Right renal cortex interstitium (tissue), 3 donors: ENCODE data around the gene NADK. TPM values are rescaled to one million over a fixed set of nuclear protein-coding genes. Genes with fewer than 3 reads are reported as not detected.

Source experiments
- DNase-seq, 3 donors: peaks; one replicate each; pipeline ENCODE4 v3.0.0-alpha.2; 2013; ENCODE audit warnings: low read depth in 3 of 3, low spot score in 2 of 3
- polyA plus RNA-seq, 3 donors: library from polyadenylated mRNA; unstranded; fragments of 120-200 nt; gene quantifications; one replicate each; pipeline ENCODE4 v1.2.1, GENCODE V29; 2013; ENCODE audit not compliant: insufficient read length in 3 of 3

NADK gene
- polyA plus RNA-seq, 3 donors: 35.4 to 40.0 (median 39.3) TPM

DNA sequence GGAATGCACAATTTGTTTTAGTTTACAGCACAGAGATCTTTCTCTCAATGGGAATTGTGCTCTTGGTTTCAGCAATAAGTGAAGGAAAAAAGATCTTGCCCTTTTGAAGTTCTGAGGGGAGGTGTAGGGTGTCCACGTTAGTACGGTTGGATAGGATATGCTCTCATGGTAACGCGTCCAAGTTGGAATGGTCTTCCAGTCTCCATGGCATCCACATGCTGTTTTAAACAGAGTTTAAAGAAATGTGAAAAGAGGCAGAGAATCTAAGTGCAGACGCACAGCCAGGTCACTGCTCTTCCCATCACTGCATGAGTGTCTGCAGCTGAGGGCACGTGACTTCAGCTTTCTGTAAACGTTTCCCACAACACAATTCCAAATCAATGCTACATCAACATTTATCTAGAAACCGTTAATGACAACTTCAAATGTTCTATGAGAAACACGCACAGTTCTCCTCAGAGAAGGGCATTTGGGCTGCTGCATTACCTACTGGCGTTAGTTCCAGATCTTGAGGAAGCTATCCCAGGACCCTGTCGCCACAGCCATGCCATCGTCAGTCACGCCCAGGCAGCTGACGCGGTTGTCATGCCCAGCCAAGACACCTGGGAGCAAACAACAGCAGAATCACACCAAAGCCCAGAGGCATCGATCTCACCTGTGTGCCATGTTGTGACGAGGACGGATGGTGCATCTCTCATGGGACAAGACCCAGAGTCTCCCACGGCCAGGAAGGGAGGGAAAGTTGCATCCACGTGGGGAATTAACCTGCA is 8.8 kb upstream of the NADK start:
- no peak for DNase-seq

DNA sequence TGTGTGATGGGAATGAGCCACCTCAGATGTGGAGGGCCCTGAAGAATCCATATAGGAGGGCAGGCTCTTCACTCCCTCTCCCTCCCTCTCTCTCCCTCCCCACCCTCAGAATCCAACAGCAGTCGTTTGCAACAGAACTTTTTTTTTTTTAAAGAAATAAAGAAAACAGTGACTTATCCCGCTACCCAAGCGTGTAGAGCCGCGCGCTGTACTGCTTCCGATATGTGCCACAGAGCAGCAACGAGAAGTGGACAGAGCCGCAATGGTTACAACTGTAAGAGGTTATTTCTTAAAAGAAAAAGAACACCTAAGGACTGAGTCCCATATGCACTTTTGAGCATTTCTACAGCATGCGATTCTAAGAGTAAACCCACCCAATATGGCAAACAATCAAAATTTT is 7.4 kb upstream of the NADK start:
- DNase-seq: no peak

DNA sequence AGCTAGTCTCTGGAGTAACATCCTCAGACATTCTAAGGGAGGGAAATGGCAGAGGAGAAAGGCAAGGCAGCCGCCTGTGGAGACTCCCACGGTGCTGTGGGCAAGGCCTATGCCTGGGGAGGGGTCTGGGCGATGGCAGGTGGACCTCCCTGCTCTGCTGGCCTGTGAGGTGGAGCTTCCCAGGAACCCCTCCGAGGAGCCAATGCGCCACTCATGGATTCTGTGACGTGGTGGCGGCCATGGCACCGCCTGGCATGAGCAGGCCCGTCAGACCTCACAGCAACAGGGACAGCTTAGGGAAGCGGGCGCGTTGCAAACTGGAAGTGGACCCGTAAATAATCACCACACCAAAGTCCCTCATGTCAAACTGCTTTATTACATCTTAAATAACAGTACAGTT is 6.7 kb upstream of the NADK start:
- DNase-seq: no peak

DNA sequence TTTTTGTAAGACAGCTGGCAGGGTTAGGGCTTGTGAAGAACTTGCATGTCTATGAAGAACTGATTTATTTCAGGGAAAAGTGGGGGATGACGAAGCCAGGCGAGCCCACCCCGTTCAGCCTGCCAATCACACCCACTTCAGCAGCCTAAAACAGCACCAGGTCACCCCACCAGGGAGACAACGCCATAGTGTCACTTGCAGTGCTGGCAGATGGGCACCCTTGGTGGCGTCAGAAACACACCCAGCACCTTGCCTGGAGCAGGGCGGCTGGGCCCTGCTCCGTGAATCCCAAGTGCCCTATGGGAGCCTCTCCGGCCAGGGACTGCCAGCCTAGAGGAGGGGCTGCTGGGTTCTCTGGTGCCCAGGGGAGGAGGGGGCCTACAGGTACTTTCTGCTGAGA is 5.0 kb upstream of the NADK start:
- no peak for DNase-seq

DNA sequence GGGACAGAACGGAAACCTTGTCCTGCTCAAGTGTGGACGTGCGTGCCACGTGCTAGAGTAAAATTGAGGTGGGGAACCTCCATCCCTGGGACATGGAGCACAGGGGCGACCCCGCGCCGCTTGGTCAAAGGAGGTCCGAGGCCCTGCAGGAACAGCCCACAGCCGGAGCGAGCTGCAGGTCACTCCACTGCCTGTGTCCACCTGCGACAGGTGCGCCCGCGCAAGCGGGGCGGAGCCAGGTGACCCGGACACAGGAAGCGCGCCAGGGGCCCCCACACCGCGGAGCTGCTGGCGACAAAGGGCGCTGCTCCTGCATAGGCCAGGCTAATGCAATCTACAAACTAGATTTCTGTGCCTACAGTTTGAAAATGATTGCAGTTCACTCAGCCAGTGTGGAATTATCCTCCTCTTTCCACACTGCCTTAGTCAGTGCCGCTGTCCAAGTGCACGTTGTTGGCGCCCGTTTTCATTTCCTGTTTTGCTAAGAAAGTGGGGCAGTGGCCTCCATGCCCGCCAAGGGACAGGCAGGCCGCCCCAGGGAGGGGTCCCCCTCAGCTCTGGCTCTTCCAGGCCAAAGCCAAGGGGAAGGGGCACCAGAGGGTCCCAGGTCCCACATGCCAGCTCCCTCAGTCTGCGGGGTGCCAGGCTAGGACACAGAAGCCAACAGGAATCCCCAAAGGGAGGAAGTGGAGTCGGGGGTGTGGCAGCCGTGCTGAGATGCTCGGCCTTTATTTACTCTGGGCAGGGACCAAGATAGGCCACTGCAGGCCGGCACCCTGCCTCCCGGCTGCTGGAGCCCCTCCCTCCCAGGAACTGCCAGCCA is 4.3 kb upstream of the NADK start:
- no peak for DNase-seq

DNA sequence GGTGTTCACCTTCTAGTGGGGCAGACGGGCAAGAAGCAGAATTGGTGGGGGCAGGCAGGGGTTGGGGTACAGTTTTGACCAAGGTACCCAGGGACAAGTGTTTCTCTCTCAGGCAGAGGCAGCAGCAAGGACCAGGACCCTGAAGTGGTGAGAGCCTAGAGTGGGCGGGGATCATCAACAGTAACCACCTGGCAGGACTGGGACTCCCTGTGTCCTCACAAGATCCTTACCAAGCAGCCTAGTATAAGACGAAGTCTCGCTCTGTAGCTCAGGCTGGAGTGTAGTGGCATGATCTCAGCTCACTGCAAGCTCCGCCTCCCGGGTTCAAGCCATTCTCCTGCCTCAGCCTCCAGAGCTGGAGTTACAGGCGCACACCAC is 3.2 kb upstream of the NADK start:
- DNase-seq: no peak

DNA sequence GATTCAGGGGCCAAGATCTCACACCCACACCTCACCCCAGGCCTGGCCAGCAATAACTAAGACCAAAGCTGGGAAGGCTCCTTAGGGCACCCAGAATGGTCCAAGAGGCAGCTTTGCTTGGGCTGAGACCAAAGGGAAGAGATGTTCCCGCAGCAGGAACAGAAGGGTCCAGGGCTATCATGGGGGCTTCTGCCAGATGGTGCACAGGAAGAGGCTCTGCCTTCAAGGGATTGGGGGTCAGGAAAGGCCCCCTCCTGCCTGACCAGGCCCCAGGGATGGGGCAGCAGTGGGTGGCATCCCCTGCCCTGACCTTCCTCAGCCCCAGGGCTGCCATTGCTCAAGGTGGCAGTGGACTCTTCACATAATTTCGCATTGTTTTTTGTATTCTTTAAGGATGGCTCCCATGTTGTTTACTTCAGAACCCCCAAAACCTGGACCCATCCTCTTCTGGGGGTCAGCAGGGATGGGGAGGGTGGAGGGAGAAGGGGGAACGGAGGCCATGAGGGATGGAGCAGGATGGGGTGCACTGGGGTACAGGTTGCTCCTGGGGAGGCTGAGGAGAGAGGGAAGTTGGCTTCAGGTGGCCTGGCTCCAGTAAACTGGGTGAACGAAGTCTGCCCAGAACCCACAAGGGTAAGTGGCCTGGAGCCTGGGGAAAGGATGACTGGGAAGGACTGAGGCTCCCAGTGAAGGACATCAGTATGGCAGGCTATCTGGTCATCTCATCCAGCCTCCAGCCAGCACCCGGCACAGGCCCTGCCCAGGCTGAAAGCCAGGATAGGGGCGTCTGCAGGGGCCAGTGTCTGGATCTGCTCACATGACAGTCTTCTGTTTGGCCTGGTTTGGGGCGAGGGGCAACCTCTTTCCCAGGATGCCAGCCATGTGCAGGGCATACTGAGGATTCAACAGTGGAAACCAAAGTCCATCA is 2.6 kb upstream of the NADK start:
- no peak for DNase-seq

DNA sequence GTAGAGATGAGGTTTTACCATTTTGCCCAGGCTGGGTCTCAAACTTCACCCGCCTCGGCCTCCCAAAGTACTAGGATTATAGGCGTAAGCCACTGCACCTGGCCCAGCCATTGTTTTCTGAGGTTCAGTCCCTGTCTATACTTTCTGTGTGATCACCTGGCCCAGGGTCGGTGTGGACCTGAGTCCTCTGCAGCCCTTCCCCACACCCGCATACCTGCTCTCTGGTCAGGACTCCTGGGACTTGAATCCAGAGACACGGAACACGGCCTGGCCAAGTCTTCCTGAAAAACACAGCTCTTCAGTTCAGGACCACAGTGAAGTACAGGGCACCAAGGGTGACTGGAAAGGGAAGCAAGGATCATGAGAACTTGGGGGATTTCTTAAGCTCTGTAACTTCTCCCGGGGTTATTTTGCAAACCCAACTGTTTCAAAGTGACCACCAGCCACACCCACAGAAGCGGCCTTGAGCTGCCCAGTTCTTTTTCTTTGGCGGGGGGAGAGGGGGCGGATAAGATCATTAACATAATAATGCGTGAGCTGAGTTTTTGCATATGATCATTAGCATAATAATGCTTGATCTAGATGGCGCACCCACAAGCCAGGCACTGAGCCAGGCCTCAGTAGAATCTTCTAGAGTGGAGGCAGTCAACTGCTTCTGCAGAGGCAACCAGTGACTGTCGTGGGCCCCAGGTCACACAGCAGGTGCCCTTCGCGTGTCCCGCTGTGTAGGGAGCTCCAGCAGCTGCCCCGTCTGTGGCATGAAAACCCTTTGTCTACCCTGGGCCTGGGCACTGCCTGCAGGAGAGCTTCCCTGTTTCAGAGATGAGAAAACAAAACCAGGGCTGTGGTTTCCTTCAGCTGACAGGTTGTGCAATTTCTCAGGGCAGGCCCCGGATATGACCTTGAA is 1.7 kb upstream of the NADK start:
- no peak for DNase-seq

DNA sequence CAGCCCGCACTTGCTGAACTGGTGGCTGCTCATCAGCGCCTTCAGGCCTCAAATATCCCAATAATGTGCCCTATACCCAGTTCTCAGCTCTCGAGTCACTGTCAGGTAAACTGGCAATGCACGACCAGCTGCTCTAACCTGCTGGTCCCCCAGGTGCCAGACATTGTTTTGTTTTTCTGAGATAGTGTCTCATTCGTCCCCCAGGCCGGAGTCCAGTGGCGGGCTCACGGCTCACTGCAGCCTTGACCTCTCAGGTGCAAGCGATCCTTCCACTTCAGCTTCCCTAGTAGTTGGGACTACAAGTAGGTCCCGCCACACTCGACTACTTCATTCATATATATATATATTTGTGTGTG is 1.0 kb upstream of the NADK start:
- no peak for DNase-seq

DNA sequence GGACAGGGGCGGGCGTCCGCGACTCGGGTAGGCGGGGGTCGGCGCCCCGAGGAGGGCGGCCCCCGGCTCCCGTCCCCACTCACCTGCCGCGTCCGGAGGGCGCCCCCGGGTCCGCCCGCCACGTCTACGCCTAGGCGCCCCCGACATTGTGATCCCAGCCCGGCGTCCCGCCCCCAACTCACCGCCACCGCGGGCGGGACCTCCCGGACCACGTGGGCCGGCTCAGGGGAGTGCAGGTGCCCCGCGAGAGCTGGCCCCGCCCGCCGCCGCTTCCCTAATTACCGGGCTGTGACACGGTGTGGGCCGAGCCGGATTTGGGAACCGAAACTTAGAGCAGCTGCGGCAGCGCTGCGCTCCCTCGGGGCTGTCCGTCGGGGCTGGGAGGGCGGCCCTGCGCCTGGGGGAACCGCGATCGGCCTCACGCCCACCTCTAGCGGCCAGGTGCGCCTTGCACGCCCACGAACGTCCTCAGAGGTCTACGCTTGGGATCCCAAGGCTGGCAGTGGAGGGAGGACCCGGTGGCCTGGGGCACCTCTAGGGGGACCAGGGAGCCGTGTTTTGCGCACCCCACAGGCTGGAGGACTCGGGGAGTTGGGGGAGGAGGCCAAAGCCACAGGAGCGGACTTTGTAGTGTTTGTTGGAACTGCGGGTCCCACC is 521 bp upstream of the NADK start:
- DNase-seq: no peak

DNA sequence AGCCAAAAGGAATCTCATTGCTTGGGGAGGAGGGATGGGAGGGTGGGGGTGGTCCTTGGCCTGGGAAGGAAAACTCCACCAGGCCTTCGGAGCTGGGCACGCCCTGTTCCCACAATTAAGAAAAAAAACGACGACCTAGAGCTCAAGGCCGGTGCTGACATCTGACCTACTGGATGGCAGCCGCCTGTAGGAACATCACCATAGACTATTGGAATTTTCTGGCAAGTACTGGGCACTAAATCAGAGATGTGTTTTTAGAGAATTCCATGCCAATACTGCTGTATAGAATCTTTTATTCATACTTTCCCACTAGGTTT is 729 bp downstream of the NADK start:
- no peak for DNase-seq

DNA sequence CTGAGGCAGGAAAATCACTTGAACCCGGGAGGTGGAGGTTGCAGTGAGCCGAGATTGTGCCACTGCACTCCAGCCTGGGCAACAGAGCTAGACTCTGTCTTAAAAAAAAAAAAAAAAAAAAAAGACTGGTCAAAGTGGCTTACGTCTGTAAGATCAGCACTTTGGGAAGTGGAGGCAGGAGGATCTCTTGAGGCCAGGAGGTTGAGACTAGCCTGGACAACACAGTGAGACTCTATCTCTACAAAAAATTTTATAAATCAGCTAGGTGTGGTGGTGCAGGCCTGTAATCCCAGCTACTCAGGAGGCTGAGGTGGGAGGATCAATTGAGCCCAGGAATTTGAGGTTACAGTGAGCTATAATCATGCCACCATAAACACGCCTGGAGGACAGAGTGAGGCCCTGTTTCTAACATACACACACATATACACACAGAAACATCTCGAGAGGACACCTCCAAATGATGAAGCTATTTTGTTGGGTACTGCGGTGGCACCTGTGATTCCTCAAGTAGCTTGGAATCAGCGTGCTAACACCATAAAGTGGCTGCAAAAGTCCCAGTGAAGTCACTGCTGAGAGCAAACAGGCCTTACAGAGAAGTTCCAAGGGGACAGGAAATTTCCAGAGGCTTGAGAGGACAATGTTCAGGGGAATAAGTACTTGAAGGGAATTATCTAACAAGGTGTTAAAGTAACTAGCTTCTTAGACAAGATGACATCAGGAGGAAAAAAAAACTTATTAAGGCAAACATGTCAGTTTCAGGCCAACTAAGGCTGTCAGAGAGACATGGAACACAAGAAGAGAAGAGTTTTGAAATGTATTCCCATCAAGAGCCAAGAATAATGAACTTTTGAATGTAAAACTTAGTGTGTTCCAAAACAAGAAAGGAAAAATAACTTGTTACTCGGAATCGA is 1.3 kb downstream of the NADK start:
- no peak for DNase-seq

DNA sequence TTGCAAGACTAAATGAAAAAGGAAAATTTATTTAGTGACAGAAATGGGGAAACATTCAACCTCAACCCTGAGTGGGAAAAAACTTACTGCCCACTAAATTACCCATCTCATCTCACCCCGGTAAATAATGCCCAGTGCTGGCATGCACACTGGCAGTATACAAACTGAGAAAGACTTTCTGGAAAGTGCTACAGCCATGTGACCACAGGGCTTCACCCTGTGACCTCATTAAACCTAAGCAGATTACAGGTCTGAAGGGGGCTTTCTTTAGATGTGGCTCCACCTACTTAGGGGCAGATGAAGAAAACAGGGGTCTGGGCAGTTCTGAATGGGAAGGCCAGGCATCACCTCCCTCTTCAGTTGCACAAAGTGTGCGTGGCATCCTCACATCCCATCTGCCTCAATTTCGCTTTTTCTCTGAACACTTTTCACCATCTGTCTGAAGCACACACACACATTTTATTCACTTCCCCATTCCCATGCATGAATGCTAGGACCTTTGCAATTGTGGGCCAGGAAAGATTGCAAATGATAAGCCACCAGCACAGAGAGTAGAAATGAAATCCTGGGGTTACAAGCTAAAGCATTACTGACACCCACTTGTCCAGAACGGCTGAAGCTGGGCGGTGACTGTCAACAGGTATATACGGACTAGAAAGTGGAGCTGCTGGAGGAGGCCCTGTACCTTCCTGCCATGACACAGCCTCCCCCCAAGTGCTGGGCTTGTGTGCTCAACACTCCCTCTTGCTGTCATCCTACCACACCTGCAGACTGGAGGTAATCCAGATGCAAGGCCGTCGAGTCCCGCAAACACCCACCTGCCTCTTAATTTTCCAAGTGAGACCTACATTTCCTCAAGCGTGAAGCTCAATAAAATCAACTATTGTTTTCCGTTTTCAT is 2.7 kb downstream of the NADK start:
- no peak for DNase-seq

DNA sequence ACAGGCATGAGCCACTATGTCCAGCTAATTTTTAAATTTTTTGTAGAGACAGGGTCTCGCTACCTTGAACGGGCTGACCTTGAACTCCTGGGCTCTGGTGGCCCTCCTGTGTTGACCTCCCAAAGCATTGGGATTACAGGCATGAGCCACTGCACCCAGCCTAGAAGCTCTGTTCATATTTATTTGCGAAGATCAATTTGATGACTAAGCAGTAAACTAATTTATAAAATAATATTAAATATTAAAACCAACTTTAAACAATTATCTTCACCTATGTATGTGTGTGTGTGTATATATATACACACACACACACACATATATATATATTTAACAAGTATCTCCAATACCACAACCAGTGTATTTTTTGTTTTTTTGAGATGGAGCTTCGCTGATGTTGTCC is 4.4 kb downstream of the NADK start:
- DNase-seq: no peak

DNA sequence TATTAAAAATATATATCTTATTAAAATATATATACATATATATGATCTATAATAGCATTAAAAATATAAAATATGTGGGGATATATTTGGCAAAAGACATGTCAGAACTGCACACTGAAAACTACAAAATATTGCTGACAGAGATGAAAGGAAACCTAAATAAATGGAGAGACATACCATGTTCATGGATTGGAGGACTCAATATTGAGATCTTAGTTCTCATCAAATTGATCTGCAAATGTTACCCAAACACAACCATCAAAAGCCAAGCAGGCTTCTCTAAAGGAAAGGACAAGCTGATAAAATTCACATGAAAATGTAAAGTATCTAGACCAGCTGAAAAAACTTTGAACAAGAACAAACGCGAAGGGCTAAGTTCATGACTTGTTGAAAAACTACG is 7.2 kb downstream of the NADK start:
- DNase-seq: no peak

DNA sequence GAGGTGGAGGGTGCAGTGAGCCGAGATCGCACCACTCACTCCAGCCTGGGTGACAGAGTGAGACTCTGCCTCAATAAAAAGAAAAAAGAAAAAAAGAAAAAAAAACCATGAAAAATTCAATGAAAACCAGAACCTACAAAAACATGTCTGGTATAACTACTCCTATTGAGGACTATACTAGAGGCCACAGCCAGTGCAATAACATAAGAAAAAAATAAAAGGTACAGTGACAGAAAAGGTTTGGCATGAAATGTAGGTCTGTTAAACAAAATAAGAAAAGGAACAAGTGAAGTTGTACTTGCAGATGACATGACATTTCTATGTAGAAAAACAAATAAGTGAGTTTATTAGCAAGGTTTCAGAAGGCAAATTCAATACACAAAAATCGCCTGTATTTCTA is 8.2 kb downstream of the NADK start:
- no peak for DNase-seq

DNA sequence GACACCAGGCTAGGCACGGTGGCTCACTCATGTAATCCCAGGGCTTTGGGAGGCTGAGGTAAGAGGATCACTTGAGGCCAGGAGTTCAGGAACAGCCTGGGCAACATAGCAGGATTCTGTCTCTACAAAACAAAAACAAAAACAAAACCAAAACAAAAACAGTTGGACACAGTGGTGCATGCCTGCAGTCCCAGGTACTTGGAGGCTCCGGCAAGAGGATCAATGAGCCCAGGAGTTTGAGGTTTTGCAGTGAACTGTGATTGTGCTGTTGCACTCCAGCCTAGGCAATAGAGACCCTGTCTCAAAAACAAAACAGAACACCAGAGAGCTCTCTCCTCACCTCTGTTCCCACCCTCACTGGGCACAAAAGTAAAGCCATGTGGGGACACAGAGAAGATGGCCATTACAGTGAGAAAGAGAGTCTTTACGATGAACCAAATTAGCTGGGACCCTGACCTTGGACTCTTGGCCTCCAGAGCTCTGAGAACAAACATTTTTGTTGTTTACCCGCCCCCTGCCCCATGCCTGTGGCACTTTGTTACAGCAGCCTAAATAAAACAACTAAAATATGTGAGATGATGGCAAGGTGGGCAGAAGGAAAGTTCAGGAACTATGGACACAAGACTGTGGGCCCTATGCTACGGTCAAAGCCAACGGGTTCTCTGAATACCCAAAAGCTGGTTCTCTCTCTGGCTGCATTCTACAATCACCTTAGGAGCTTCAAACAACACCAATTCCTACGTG is 9.8 kb downstream of the NADK start:
- DNase-seq: no peak
